ENCODE measurements around the gene SAP25. TPM values are rescaled to one million over a fixed set of nuclear protein-coding genes. Genes with fewer than 3 reads are reported as not detected.

Gene SAP25
- total and polyA plus RNA-seq, 2 of the 8 experiments (the other 6 are each of a cell fraction or from before 2014, with no cell fraction given), result 3.6 to 5.8 TPM

- no peaks in the 10 kb centered on the region for H3K36me3 ChIP-seq (ENCODE audit: control insufficient read depth in 2 of 4, insufficient read depth in 4 of 4, low read length in 3 of 4)
- DNase-seq (ENCODE audit: low read depth in 1 of 2, low spot score in 2 of 2) (peak in 1 of 2 experiments; percentile 61), FAIRE-seq (no peak)
- peaks cover 0 to 3% (median 2%) of the 10 kb centered on the region in 4 experiments; a peak in 3 of 7 replicates for H3K27me3 ChIP-seq (replicated peaks in 1 of 4; ENCODE audit: control insufficient read depth in 3 of 4, extremely low read depth in 1 of 4, insufficient read depth in 3 of 4, low read length in 3 of 4)
- no peak overlapping the region for H2BK15ac ChIP-seq (ENCODE audit: low read length)
- H4K8ac ChIP-seq (ENCODE audit: extremely low read depth, insufficient read depth, low read length), result peak overlapping the region; percentile 73; the same call in 1 of the 2 replicates
- H3K4me2 ChIP-seq (ENCODE audit: insufficient read depth in 1 of 2, low read depth in 2 of 2, low read length in 2 of 2), result peak overlapping the region; percentile 60 to 83
- H4K20me1 ChIP-seq (replicated peaks in 1 of 2; ENCODE audit: control insufficient read depth in 1 of 2, insufficient read depth in 2 of 2, low read length in 2 of 2), result no peaks in the 10 kb centered on the region
- no peak overlapping the region for H4K91ac ChIP-seq (replicated peaks; ENCODE audit: insufficient read length, low read length)
- no peak overlapping the region for H2BK5ac ChIP-seq (ENCODE audit: low read depth, low read length)
- POLR2A ChIA-PET (ENCODE audit: partially characterized antibody), result interaction anchor here (0.6 to 2.1 kb wide), 9 partner anchors 10 to 104 kb away, joined by 3 to 12 read pairs (median 4); partner anchors contain the start of genes FBXO24 and LRCH4
- no peak overlapping the region for H2BK20ac ChIP-seq (ENCODE audit: low read length)
- no peak overlapping the region for H3K14ac ChIP-seq (ENCODE audit: insufficient read length)
- no peaks in the 10 kb centered on the region for H3K79me1 ChIP-seq (ENCODE audit: low read depth, low read length)
- H3K9me3 ChIP-seq (ENCODE audit: insufficient read depth in 2 of 2, low read depth in 1 of 2, low read length in 1 of 2), result no peaks in the 10 kb centered on the region
- CTCF ChIA-PET (ENCODE audit: partially characterized antibody), result interaction anchor here (0.8 to 26.5 kb wide), 3 partner anchors 16 to 62 kb away, joined by 3 to 341 read pairs (median 5); no protein-coding TSS in a partner anchor
- whole genome bisulfite sequencing, 2 experiments (ENCODE audit: extremely low coverage in 1 of 2, insufficient coverage in 1 of 2, insufficient read length in 1 of 2, insufficient replicate concordance in 2 of 2, low coverage in 1 of 2, low lambda C conversion rate in 2 of 2, missing lambda C conversion rate in 1 of 2), result 1% methylated on average over 10 of the region's 44 CpGs; no CpG with 5 or more reads in 1 of the 2 experiments
- H2AFZ ChIP-seq (ENCODE audit: low read length), result no peak overlapping the region
- H3K79me2 ChIP-seq (ENCODE audit: control insufficient read depth in 1 of 2, insufficient read depth in 2 of 2, low read length in 2 of 2), result peaks cover 0 to 25% of the 10 kb centered on the region in 2 experiments; a peak in 2 of 4 replicates
- H3K23me2 ChIP-seq (ENCODE audit: low read depth, low read length), result peaks cover 7% of the 10 kb centered on the region
- H3K4me3 ChIP-seq (ENCODE audit: extremely low read depth in 1 of 4, insufficient read depth in 2 of 4, low read depth in 3 of 4, low read length in 4 of 4), result peak overlapping the region; percentile 70 to 83 (median 77)
- no peak overlapping the region for H2BK120ac ChIP-seq (replicated peaks; ENCODE audit: low read depth, low read length)
- no peak overlapping the region for H4K5ac ChIP-seq (ENCODE audit: insufficient read length, low read depth, low read length)
- no peak overlapping the region for H3K23ac ChIP-seq (ENCODE audit: insufficient read length)
- no peak overlapping the region for H3K56ac ChIP-seq (replicated peaks; ENCODE audit: insufficient read length, low read depth, low read length)
- H3K18ac ChIP-seq (ENCODE audit: extremely low read depth, low read length), result no peak overlapping the region
- no peak overlapping the region for H3K27ac ChIP-seq (ENCODE audit: low read depth, low read length)
- H2BK12ac ChIP-seq (ENCODE audit: low read depth, low read length), result no peak overlapping the region
- peaks cover 6 to 30% (median 16%) of the 10 kb centered on the region in 4 experiments; a peak in 4 of 7 replicates for H3K4me1 ChIP-seq (replicated peaks in 1 of 4; ENCODE audit: control insufficient read depth in 3 of 4, insufficient read depth in 4 of 4, low read length in 3 of 4)
- H3K4ac ChIP-seq (replicated peaks; ENCODE audit: insufficient read length, low read depth, low read length), result no peak overlapping the region
- no peak overlapping the region for H2AK5ac ChIP-seq (ENCODE audit: low read depth, low read length)
- TF ChIP-seq CHD2 (IDR thresholded peaks at IDR 0.05; ENCODE audit: low read length) (no peak), CREB1 (IDR thresholded peaks at IDR 0.05) (no peak), CBX5 (IDR thresholded peaks at IDR 0.05; ENCODE audit: low read depth, low read length) (no peak), GABPA (IDR thresholded peaks at IDR 0.05; ENCODE audit: borderline replicate concordance, insufficient read depth, low read length) (no peak), POLR2A (IDR thresholded peaks at IDR 0.05; ENCODE audit: control extremely low read depth in 1 of 2, low read depth in 2 of 2, low read length in 2 of 2) (no peak), SP1 (IDR thresholded peaks at IDR 0.05; ENCODE audit: low read depth, low read length) (0 out of 2 replicates have a peak, but pooled peaks have one; percentile 39), SIN3A (conservative IDR thresholded peaks at IDR 0.05 in 1 of 2, IDR thresholded peaks at IDR 0.05 in 1 of 2; ENCODE audit: low read depth in 1 of 2, low read length in 2 of 2) (peak in 1 of 2 experiments; percentile 16; a peak in 1 of 4 replicates), MAX (IDR thresholded peaks at IDR 0.05) (no peak), JUND (IDR thresholded peaks at IDR 0.05; ENCODE audit: low read length) (no peak), KDM4A (IDR thresholded peaks at IDR 0.05; ENCODE audit: low read depth, low read length, severe bottlenecking) (peak; percentile 74), SUZ12 (IDR thresholded peaks at IDR 0.05; ENCODE audit: low read length) (0 out of 2 replicates have a peak, but pooled peaks have one; percentile 41), SAP30 (IDR thresholded peaks at IDR 0.05; ENCODE audit: insufficient read depth, insufficient replicate concordance, low read length) (peak; percentile 6)
- H3K9ac ChIP-seq (replicated peaks in 1 of 4; ENCODE audit: extremely low read depth in 1 of 4, low read depth in 3 of 4, low read length in 3 of 4), result peak overlapping the region; percentile 17 to 58 (median 23); a peak in 5 of 7 replicates
These were observed 34.2 kb downstream of the SAP25 start for GRCh38 chr7:100539436-100540006.
